GM19372 (cell line): Measurements from ENCODE around the gene FAM131A.

Experiments used
- ATAC-seq: cut with Tn5 transposase; IDR thresholded peaks from one replicate; pipeline ENCODE4 v1.9.1; 2021; ENCODE audit warnings: mild to moderate bottlenecking, low read depth, moderate library complexity; ENCODE audit not compliant: unreplicated experiment

FAM131A gene

GRCh38 chr3:184354754-184355153, 17.4 kb downstream of the FAM131A start:
- no peak for ATAC-seq

- ATAC-seq, result no peak
Observed at GRCh38 chr3:184355261-184356040, 18.1 kb downstream of the FAM131A start.

- ATAC-seq, result no peak
Observed at GRCh38 chr3:184357248-184358123, 20.1 kb downstream of the FAM131A start.

GRCh38 chr3:184358124-184358767, 20.8 kb downstream of the FAM131A start:
- ATAC-seq, result no peak

- ATAC-seq, result no peak
Observed at GRCh38 chr3:184358921-184359350, 21.5 kb downstream of the FAM131A start.

- ATAC-seq, result no peak
Observed at GRCh38 chr3:184359610-184360009, 22.2 kb downstream of the FAM131A start.

- ATAC-seq, result no peak
Observed at GRCh38 chr3:184360070-184360928, 22.9 kb downstream of the FAM131A start.

- ATAC-seq, result peak; percentile 3
Observed at GRCh38 chr3:184360929-184361531, 23.6 kb downstream of the FAM131A start.

GRCh38 chr3:184361532-184361931, 24.1 kb downstream of the FAM131A start, which contains the start of the genes CLCN2 and POLR2H:
CLCN2 (minus strand) TSS chr3:184361605; CDS start chr3:184361479, 126 bp downstream.
POLR2H (plus strand) TSS chr3:184361710; CDS start chr3:184363493, 1,783 bp downstream.
- peak; percentile 35 for ATAC-seq

GRCh38 chr3:184361932-184362667, 24.7 kb downstream of the FAM131A start:
- ATAC-seq, result no peak

GRCh38 chr3:184362668-184363546, 25.5 kb downstream of the FAM131A start:
- peak; percentile 83 for ATAC-seq

GRCh38 chr3:184366619-184367289, 29.4 kb downstream of the FAM131A start:
- no peak for ATAC-seq

GRCh38 chr3:184368116-184368515, 30.7 kb downstream of the FAM131A start:
- ATAC-seq, result no peak

GRCh38 chr3:184368586-184369183, 31.3 kb downstream of the FAM131A start:
- no peak for ATAC-seq

GRCh38 chr3:184371570-184372018, 34.2 kb downstream of the FAM131A start:
- ATAC-seq, result peak; percentile 65

- no peak for ATAC-seq
Observed at GRCh38 chr3:184372296-184372821, 35.0 kb downstream of the FAM131A start.
